K562 (cell line): Measurements from ENCODE around the gene ICAM1.

Experiments
- ATF1 ChIP-seq, 2 experiments: fragments of 450-650 bp in 1 of 2; IDR thresholded peaks; 2 replicates each; pipeline ENCODE4 v1.6.1; 2016; ENCODE audit warnings: missing compliant biosample characterization in 1 of 2, missing genetic modification characterization in 1 of 2
- CBFB ChIP-seq: sonication (generic); formaldehyde crosslinking; IDR thresholded peaks from 2 replicates; pipeline ENCODE4 v1.4.0; 2020; ENCODE audit warnings: mild to moderate bottlenecking, missing genetic modification reagents
- CREB3L1 ChIP-seq: fragments of 450-650 bp; IDR thresholded peaks from 2 replicates; pipeline ENCODE4 v1.6.1; 2014; ENCODE audit warnings: low read depth, mild to moderate bottlenecking, moderate library complexity, borderline replicate concordance
- EZH2 ChIP-seq: IDR thresholded peaks from 2 replicates; pipeline ENCODE4 v1.6.1; 2012; ENCODE audit warnings: low read depth, mild to moderate bottlenecking, inconsistent platforms, low read length, borderline replicate concordance
- GABPA ChIP-seq: fragments of 200-800 bp; sonication (Bioruptor generic); conservative IDR thresholded peaks from 2 replicates; pipeline ENCODE4 v1.6.1; 2016; ENCODE audit warnings: low read depth, missing genetic modification characterization, missing compliant biosample characterization
- GTF2E2 ChIP-seq: fragments of 200-800 bp; sonication (Bioruptor generic); IDR thresholded peaks from 2 replicates; pipeline ENCODE4 v1.6.1; 2016; ENCODE audit warnings: missing genetic modification characterization, missing compliant biosample characterization
- MAZ ChIP-seq, 2 experiments: fragments of 450-650 bp in 1 of 2; sonication (generic) in 1 of 2; formaldehyde crosslinking; IDR thresholded peaks in 1 of 2; conservative IDR thresholded peaks in 1 of 2; 2 replicates each; pipeline versions ENCODE4 v1.4.0 to v1.5.0; 2020; ENCODE audit warnings: mild to moderate bottlenecking in 1 of 2, missing genetic modification reagents in 1 of 2
- TRIM28 ChIP-seq: fragments of 450-650 bp; IDR thresholded peaks from 2 replicates; pipeline ENCODE4 v1.6.1; 2017
- ZC3H11A ChIP-seq: IDR thresholded peaks from 2 replicates; pipeline ENCODE4 v1.6.1; 2012; ENCODE audit warnings: low read depth, low read length, improper control_type of control experiment
- TF ChIP-seq, protein P1 (sequence below), 2 experiments: IDR thresholded peaks; 2 replicates each; pipeline ENCODE4 v1.6.1; 2011; ENCODE audit warnings: borderline replicate concordance in 1 of 2, control low read depth in 1 of 2, low read depth in 1 of 2, low read length in 1 of 2, mild to moderate bottlenecking in 1 of 2, mixed read lengths in 1 of 2, moderate library complexity in 1 of 2; ENCODE audit not compliant: insufficient read depth in 1 of 2, insufficient read length in 1 of 2, poor library complexity in 1 of 2, severe bottlenecking in 1 of 2; ENCODE audit errors: extremely low read depth in 1 of 2
- TF ChIP-seq, protein P2 (sequence below), 3 experiments: IDR thresholded peaks in 2 of 3; conservative IDR thresholded peaks in 1 of 3; 2 replicates each; pipeline ENCODE4 v1.5.1; 2011 to 2012; ENCODE audit warnings: low read length in 3 of 3, mild to moderate bottlenecking in 3 of 3, control low read depth in 2 of 3, improper control_type of control experiment in 1 of 3, inconsistent platforms in 1 of 3, low read depth in 1 of 3, mixed read lengths in 1 of 3, moderate library complexity in 1 of 3; ENCODE audit not compliant: insufficient read depth in 2 of 3
- TF ChIP-seq, protein P3 (sequence below): sonication (generic); formaldehyde crosslinking; IDR thresholded peaks from 2 replicates; pipeline ENCODE4 v1.9.0; 2022; ENCODE audit warnings: mild to moderate bottlenecking, missing genetic modification reagents
- TF ChIP-seq, protein P4 (sequence below): IDR thresholded peaks from 2 replicates; pipeline ENCODE4 v1.6.1; 2016; ENCODE audit warnings: missing genetic modification characterization, missing compliant biosample characterization

DNA sequence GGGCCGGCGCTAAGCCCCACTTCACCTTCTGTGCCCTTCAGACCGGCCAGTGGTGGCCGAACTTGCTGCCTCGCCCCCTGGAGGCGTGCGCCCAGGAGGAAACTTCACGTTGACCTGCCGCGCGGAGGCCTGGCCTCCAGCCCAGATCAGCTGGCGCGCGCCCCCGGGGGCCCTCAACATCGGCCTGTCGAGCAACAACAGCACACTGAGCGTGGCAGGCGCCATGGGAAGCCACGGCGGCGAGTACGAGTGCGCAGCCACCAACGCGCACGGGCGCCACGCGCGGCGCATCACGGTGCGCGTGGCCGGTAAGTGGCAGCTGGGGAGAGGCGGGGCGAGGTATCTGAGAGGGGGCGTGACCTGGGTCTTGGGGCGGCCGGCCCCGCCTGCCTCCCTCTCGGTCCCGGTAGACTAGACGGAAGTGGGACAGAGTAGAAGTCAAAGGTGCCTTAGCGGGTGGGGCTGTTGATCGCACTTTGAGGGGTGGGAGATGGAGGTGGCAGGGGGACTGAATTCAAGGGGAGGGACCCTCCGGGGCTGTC lies 24.5 kb downstream of the ICAM1 start:
- no peak for TF ChIP-seq ZC3H11A
- no peak for TF ChIP-seq MAZ (CRISPR knock-in tag; conservative IDR thresholded peaks at IDR 0.05 in 1 of 2, IDR thresholded peaks at IDR 0.05 in 1 of 2)
- no peak for TF ChIP-seq TRIM28
- TF ChIP-seq, protein P1, sequence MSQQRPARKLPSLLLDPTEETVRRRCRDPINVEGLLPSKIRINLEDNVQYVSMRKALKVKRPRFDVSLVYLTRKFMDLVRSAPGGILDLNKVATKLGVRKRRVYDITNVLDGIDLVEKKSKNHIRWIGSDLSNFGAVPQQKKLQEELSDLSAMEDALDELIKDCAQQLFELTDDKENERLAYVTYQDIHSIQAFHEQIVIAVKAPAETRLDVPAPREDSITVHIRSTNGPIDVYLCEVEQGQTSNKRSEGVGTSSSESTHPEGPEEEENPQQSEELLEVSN (IDR thresholded peaks at IDR 0.05; ENCODE audit: borderline replicate concordance in 1 of 2, extremely low read depth in 1 of 2, insufficient read depth in 1 of 2, insufficient read length in 1 of 2, low read depth in 1 of 2, low read length in 1 of 2, poor library complexity in 1 of 2, severe bottlenecking in 1 of 2), result no peak
- TF ChIP-seq EZH2, result no peak
- no peak for TF ChIP-seq CREB3L1
- TF ChIP-seq, protein P2, sequence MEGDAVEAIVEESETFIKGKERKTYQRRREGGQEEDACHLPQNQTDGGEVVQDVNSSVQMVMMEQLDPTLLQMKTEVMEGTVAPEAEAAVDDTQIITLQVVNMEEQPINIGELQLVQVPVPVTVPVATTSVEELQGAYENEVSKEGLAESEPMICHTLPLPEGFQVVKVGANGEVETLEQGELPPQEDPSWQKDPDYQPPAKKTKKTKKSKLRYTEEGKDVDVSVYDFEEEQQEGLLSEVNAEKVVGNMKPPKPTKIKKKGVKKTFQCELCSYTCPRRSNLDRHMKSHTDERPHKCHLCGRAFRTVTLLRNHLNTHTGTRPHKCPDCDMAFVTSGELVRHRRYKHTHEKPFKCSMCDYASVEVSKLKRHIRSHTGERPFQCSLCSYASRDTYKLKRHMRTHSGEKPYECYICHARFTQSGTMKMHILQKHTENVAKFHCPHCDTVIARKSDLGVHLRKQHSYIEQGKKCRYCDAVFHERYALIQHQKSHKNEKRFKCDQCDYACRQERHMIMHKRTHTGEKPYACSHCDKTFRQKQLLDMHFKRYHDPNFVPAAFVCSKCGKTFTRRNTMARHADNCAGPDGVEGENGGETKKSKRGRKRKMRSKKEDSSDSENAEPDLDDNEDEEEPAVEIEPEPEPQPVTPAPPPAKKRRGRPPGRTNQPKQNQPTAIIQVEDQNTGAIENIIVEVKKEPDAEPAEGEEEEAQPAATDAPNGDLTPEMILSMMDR (IDR thresholded peaks at IDR 0.05 in 2 of 3, conservative IDR thresholded peaks at IDR 0.05 in 1 of 3; ENCODE audit: insufficient read depth in 2 of 3, low read depth in 1 of 3, low read length in 3 of 3), result no peak
- no peak for TF ChIP-seq GABPA
- no peak for TF ChIP-seq CBFB
- no peak for TF ChIP-seq GTF2E2 (tag)
- TF ChIP-seq, protein P3, sequence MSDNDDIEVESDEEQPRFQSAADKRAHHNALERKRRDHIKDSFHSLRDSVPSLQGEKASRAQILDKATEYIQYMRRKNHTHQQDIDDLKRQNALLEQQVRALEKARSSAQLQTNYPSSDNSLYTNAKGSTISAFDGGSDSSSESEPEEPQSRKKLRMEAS, result no peak
- TF ChIP-seq, protein P4, sequence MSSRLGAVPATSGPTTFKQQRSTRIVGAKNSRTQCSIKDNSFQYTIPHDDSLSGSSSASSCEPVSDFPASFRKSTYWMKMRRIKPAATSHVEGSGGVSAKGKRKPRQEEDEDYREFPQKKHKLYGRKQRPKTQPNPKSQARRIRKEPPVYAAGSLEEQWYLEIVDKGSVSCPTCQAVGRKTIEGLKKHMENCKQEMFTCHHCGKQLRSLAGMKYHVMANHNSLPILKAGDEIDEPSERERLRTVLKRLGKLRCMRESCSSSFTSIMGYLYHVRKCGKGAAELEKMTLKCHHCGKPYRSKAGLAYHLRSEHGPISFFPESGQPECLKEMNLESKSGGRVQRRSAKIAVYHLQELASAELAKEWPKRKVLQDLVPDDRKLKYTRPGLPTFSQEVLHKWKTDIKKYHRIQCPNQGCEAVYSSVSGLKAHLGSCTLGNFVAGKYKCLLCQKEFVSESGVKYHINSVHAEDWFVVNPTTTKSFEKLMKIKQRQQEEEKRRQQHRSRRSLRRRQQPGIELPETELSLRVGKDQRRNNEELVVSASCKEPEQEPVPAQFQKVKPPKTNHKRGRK (tag), result no peak
- no peak for TF ChIP-seq ATF1 (CRISPR knock-in tag; IDR thresholded peaks at IDR 0.05)
- no peak for TF ChIP-seq ATF1 (tag; IDR thresholded peaks at IDR 0.05)
